GM12891 (cell line): ENCODE measurements around the gene SRP19.

Source experiments
- PAX5 ChIP-seq: IDR thresholded peaks from 2 replicates; pipeline ENCODE4 v1.6.1; 2011; ENCODE audit warnings: low read length, moderate library complexity, mild to moderate bottlenecking; ENCODE audit not compliant: insufficient read depth, severe bottlenecking
- POLR2A ChIP-seq: IDR thresholded peaks from 2 replicates; pipeline ENCODE4 v1.6.1; 2011; ENCODE audit warnings: low read depth, low read length, control low read depth
- POLR2AphosphoS5 ChIP-seq: IDR thresholded peaks from 2 replicates; pipeline ENCODE4 v1.6.1; 2011; ENCODE audit warnings: low read depth, low read length, control low read depth
- POU2F2 ChIP-seq: IDR thresholded peaks from 2 replicates; pipeline ENCODE4 v1.6.1; 2011; ENCODE audit warnings: low read depth, mild to moderate bottlenecking, control low read depth, low read length, moderate library complexity
- SPI1 ChIP-seq: IDR thresholded peaks from 2 replicates; pipeline ENCODE4 v1.6.1; 2011; ENCODE audit warnings: low read depth, low read length, control low read depth
- TAF1 ChIP-seq: IDR thresholded peaks from 2 replicates; pipeline ENCODE4 v1.6.1; 2011; ENCODE audit warnings: low read depth, low read length, control low read depth

- TF ChIP-seq POLR2A (no peak), TAF1 (no peak), POLR2AphosphoS5 (no peak), SPI1 (no peak), PAX5 (no peak), POU2F2 (no peak)
These were observed 2.5 kb downstream of the SRP19 start for GRCh38 chr5:112863549-112863948.
